Lower lobe of right lung (tissue), 2 donors: Measurements from ENCODE around the gene ARSG. TPM values are rescaled to one million over a fixed set of nuclear protein-coding genes. Genes with fewer than 3 reads are reported as not detected.

Source experiments
- ATAC-seq, 2 donors: fragments of 200-7000 bp; cut with Tn5 transposase; one replicate each; pipeline ENCODE4 v1.9.1; 2020 to 2022; ENCODE audit warnings: mild to moderate bottlenecking in 2 of 2, moderate library complexity in 2 of 2
- DNase-seq: peaks from one replicate; pipeline ENCODE4 v3.0.0-alpha.2; 2020
- H3K27ac ChIP-seq: fragments of 200-600 bp; one replicate; pipeline ENCODE4 v1.8.0; 2022
- H3K27me3 ChIP-seq: fragments of 200-600 bp; one replicate; pipeline ENCODE4 v1.8.0; 2022; ENCODE audit warnings: low read depth
- H3K36me3 ChIP-seq: fragments of 200-600 bp; one replicate; pipeline ENCODE4 v1.8.0; 2022; ENCODE audit warnings: mild to moderate bottlenecking
- H3K4me1 ChIP-seq: fragments of 200-600 bp; one replicate; pipeline ENCODE4 v1.8.0; 2022
- H3K4me3 ChIP-seq: fragments of 200-600 bp; one replicate; pipeline ENCODE4 v1.8.0; 2022; ENCODE audit warnings: mild to moderate bottlenecking
- H3K9me3 ChIP-seq: fragments of 200-600 bp; one replicate; pipeline ENCODE4 v1.8.0; 2022
- intact Hi-C: fragments of 100-400 bp; cut with DNase I; formaldehyde crosslinking; loops from one replicate; pipeline ENCODE4 v1.11.0; 2022
- total RNA-seq: library from RNA; stranded (reverse); fragmentation: NEBNext Ultra II Directional; extraction: Animal tissue kit (Norgen Biotek cat#: 25700); gene quantifications from one replicate; pipeline ENCODE4 v1.2.1, GENCODE V29; 2021
- TF ChIP-seq, protein P1 (sequence below): fragments of 200-600 bp; IDR thresholded peaks from one replicate; pipeline ENCODE4 v1.8.0; 2022; ENCODE audit warnings: antibody characterized with exemption, mild to moderate bottlenecking
- donor health status: DM: no; HTN: yes; CAD: no; lungs with severe emphysema.

The ARSG gene
- total RNA-seq, 1 donor from 2014 or later = 4.2 TPM

DNA sequence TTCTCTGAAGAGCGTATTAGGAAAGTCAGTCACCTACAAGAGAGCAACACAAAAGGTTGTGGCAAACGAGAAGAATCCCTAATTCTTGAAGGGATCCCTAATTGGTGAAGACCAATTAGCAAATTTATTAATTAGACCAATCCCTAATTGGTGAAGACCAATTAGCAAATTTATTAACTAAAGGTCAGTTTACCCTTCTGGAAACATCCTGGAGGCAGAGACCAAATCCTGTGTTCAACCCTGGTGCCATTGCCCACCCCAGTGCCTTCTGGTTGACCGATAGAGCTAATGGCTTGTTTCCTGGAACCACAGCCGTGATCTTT is 91.8 kb downstream of the ARSG start:
- intact Hi-C loops = no loop called here
- TF ChIP-seq, protein P1, sequence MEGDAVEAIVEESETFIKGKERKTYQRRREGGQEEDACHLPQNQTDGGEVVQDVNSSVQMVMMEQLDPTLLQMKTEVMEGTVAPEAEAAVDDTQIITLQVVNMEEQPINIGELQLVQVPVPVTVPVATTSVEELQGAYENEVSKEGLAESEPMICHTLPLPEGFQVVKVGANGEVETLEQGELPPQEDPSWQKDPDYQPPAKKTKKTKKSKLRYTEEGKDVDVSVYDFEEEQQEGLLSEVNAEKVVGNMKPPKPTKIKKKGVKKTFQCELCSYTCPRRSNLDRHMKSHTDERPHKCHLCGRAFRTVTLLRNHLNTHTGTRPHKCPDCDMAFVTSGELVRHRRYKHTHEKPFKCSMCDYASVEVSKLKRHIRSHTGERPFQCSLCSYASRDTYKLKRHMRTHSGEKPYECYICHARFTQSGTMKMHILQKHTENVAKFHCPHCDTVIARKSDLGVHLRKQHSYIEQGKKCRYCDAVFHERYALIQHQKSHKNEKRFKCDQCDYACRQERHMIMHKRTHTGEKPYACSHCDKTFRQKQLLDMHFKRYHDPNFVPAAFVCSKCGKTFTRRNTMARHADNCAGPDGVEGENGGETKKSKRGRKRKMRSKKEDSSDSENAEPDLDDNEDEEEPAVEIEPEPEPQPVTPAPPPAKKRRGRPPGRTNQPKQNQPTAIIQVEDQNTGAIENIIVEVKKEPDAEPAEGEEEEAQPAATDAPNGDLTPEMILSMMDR = no peak
- no peak overlapping the region for H3K4me3 ChIP-seq
- no peak for DNase-seq
- no peak for ATAC-seq
- no peaks in the 10 kb centered on the region for H3K27me3 ChIP-seq
- peak overlapping the region; percentile 72 for H3K27ac ChIP-seq
- H3K36me3 ChIP-seq = no peaks in the 10 kb centered on the region
- no peaks in the 10 kb centered on the region for H3K9me3 ChIP-seq
- peaks cover 49% of the 10 kb centered on the region for H3K4me1 ChIP-seq

DNA sequence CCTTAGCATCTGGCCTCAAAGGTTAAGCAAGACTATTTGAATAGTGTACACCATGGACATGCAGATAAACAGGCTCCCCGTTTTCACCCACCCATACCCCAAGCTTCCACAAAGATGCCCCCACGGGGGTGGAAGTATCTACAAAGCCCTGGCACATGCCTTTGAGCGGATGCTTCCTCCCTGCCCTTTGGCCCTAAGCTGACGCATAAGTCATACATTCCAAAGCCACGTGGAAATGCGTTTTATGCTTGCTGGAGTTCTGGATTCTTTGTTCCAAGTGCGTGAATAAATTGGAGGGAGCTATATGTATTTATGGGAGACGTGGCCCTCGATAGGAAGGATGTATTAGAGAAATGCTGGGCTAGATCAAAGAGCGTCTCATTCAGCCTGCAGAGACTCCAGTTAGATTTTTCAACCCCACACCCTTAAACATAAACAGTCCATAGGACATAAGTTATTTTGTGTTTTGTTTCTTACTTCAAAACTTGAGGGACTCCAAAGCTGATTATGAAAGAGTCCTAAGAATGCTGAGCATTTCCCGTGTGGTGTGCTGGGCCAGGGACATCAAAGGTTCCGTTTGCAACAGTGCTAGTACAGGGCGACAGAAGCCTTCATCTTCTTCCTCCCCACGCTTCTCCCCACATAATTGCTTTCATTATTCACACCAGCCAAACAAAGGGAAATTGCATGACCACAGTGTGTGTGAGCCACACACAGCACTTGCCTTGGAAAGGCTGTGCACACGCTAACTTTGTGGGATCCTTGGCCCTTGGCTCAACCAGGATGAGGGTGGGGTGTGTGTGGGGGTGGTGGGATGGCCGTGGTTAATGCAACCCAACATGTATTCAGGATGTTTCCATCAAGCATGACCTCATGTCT is 92.4 kb downstream of the ARSG start:
- Histone ChIP-seq H3K4me3 (no peak overlapping the region), H3K4me1 (peaks cover 43% of the 10 kb centered on the region), H3K36me3 (no peaks in the 10 kb centered on the region), H3K27ac (peak overlapping the region; percentile 72), H3K9me3 (no peaks in the 10 kb centered on the region), H3K27me3 (no peaks in the 10 kb centered on the region)
- ATAC-seq (peak; percentile 60 to 71), DNase-seq (peak; percentile 57)
- intact Hi-C loops = no loop called here
- TF ChIP-seq, protein P1 = no peak

DNA sequence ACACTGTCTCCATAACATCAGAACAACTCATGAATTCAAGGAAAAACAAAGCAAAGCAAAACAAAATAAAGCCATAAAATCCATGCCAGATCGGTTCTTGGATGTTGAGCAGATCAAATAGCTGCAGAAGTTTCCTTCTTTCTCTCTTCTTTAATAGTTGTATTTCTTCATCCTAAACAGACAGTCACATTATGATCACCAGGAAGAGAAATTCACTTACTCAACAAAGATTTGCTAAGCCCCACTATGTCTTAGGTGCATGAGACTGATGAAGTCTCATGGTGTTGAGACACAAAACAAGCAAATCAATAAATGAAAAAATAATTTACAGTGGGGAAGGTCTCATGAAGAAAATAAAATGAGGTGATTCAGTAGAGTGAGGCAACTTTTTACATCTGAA is 93.2 kb downstream of the ARSG start:
- H3K4me1 ChIP-seq = peaks cover 35% of the 10 kb centered on the region
- no peak for ATAC-seq
- no peaks in the 10 kb centered on the region for H3K9me3 ChIP-seq
- H3K27me3 ChIP-seq = no peaks in the 10 kb centered on the region
- H3K4me3 ChIP-seq = no peak overlapping the region
- peak overlapping the region; percentile 72 for H3K27ac ChIP-seq
- H3K36me3 ChIP-seq = no peaks in the 10 kb centered on the region
- TF ChIP-seq, protein P1 = no peak
- no peak for DNase-seq
- intact Hi-C loops = no loop called here

DNA sequence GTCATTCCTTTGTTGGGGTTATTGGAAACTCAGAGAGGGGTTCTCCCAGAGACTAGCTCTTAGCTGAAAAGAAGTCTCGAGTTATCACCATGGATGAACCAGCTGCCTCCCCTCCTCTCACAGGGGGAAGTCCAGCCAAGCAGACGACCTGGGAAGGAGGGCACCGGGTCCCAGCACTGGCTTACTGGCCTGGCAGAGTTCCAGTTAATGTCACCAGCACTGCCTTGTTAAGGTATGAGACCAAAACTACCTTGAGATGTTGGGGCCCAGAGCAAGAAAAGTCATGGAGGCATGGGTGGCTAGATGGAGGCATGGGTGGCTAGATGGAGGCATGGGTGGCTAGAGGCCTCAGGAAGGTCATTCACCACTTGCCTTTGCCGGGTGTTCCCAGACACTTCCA is 93.6 kb downstream of the ARSG start:
- DNase-seq = no peak

DNA sequence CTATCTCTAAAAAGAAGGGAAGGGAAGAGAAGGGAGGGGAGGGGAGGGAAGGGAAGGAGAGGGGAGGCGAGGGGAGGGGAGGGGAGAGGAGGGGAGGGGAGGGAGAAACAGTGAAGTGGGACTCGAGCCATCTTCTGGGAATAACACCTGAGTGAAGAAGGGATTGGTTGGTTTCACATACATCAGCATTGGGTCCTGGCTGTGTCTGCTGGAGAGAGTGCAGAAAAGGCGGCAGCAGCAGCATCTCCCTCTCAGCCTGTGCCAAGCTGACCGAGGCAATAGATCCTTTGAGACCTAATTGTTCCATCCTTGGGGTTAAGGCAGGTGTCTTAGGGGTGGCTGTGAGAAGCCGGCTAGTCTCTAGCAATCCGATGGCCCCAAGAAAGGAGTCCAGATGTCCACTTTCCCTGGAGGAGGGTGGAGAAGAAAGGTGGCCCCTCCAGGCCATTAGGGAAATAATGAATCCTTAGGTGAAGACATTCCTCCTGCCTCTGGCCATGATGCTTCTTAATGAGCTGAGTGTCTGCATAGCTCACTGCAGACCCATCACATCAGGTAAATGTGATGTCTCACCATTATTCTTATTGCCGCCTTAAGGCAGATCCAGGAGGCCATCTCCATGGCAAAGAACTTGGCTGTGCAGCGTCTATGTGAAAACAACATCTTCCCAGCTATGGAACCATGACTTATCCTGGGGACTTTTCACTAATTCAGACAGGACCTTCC is 94.4 kb downstream of the ARSG start:
- peaks cover 31% of the 10 kb centered on the region for H3K4me1 ChIP-seq
- H3K27ac ChIP-seq = peak overlapping the region; percentile 41
- H3K9me3 ChIP-seq = no peaks in the 10 kb centered on the region
- intact Hi-C loops = no loop called here
- H3K36me3 ChIP-seq = no peaks in the 10 kb centered on the region
- TF ChIP-seq, protein P1 = no peak
- ATAC-seq (no peak), DNase-seq (no peak)
- H3K4me3 ChIP-seq = no peak overlapping the region
- no peaks in the 10 kb centered on the region for H3K27me3 ChIP-seq

More for the DNA sequence above, 93.6 kb downstream of the ARSG start:
- peak overlapping the region; percentile 72 for H3K27ac ChIP-seq
- ATAC-seq = no peak
- intact Hi-C loops = no loop called here
- H3K4me1 ChIP-seq = peaks cover 31% of the 10 kb centered on the region
- no peaks in the 10 kb centered on the region for H3K27me3 ChIP-seq
- TF ChIP-seq, protein P1 = no peak
- H3K9me3 ChIP-seq = no peaks in the 10 kb centered on the region
- no peak overlapping the region for H3K4me3 ChIP-seq
- H3K36me3 ChIP-seq = no peaks in the 10 kb centered on the region
